Putamen (tissue), 1 donor: ENCODE measurements around the gene RAD51D.
"Not testable (repeated sequence)": the region's sequence is repeated elsewhere in the genome, so short reads cannot be mapped to it uniquely, and the experiment has no call there.

Experiments used
- DNase-seq: peaks from one replicate; pipeline ENCODE4 v3.0.0-alpha.2; 2016; ENCODE audit warnings: low spot score

Gene RAD51D

GRCh38 chr17:35141681-35142466, 22.2 kb upstream of the RAD51D start, which contains the start of gene NLE1:
Gene NLE1, minus strand, starts transcription at chr17:35142303. Its CDS starts 28 bp downstream, at chr17:35142275.
- DNase-seq = peak; percentile 74

DNA sequence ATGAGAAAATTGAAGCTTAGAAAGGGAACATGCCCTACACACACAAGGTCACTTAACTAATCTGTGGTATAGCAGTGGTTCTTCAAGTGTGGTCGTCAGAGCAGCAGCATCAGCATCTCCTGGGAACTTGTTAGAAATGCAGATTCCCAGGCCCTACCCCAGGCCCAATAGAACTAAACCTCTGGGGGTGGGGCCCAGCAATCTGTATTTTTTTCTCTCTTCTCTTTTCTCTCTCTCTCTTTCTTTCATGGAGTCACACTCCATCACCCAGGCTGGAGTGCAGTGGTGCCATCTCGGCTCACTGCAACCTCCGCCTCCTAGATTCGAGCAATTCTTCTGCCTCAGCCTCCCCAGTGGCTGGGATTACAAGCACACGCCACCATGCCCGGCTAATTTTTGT, 18.6 kb upstream of the RAD51D start:
- no peak for DNase-seq

- DNase-seq = no peak
Measured at GRCh38 chr17:35135322-35135721, 15.7 kb upstream of the RAD51D start.

DNA sequence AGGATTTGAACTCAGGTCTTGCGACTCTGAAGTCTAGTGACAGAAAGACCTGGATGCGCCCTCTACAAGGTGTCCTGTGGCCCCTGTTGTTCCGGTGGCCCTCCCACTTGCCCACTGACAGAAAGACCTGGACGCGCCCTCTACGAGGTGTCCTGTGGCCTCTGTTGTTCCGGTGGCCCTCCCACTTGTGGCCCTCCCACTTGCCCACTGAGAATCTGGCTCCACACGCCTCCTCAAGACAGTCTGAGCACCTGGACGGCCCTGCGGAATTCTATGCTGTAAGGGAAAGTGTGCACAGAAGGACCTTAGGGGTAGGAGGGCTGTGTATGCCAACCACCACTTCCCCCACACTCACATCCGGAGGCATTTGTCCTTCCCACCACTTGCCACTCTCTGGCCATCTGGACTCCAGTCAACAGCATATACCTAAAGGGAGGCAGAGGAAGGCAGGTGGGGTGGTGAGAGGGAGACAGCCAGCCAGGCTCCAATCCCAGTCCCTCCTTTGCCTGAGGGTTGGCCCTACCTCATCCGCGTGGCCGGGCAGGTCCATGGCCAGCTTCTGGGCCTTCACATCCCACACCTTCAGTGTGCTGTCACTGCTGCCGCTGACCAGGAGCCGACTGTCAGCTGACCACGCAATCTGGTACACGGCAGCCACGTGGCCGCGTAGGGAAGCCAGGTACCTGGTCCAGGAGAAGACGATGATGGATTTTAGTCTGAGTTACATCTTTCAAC, 13.3 kb upstream of the RAD51D start:
- no peak for DNase-seq

GRCh38 chr17:35132099-35132498, 12.4 kb upstream of the RAD51D start:
- DNase-seq = no peak

- no peak for DNase-seq
Measured at GRCh38 chr17:35130392-35130791, 10.7 kb upstream of the RAD51D start.

- DNase-seq = no peak
Measured at GRCh38 chr17:35129973-35130351, 10.3 kb upstream of the RAD51D start.

GRCh38 chr17:35129154-35129972, 9.7 kb upstream of the RAD51D start:
- DNase-seq = no peak

- no peak for DNase-seq
Measured at GRCh38 chr17:35127751-35128514, 8.3 kb upstream of the RAD51D start.

DNA sequence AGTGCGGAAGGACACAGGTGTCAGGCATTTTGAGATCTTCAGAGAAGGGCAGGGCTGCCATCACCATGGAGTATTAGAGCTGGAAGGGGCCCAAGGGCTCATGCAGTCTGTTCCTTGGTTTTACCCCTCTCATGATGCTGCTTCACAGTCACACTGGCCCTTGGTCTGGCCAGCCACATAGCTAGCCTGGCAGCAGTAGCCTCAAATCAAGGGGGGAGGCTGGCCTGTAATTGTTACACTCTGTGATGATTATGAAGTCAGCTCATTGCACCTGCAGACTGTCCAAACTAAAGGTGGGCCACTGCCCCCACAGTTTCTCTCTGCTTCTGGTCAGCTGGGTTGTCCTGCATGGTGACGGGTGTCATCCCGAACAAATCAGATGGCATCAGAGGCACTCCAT, 1.7 kb upstream of the RAD51D start, which contains the start of gene FNDC8:
Gene FNDC8 (plus strand): TSS at position 301 of the 400 bp plus-strand sequence. CDS start 79 bp downstream, at position 380.
- no peak for DNase-seq

- DNase-seq = no peak
Measured at GRCh38 chr17:35117984-35118383, 1.7 kb downstream of the RAD51D start.

DNA sequence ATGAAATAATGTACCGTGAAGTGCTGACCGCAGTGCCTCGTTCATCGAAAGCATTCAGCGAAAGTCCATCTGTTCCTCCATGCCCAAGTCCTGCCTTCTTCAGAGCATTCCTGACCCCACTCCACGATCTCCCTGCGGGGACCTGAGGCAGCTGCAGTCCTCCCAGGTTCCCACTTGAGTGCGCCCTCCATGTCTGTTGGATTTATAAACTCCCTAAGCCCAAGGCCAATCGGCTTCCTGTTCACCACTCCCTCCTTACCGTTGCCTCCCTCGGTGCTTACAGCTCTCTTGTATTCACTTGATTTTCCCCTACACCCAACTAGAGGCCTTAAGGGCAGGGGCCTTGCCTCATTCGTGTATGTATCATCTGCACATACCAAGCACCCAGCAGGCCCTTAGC, 2.8 kb downstream of the RAD51D start:
- no peak for DNase-seq

GRCh38 chr17:35110791-35111190, 8.9 kb downstream of the RAD51D start:
- not testable (repeated sequence) for DNase-seq

DNA sequence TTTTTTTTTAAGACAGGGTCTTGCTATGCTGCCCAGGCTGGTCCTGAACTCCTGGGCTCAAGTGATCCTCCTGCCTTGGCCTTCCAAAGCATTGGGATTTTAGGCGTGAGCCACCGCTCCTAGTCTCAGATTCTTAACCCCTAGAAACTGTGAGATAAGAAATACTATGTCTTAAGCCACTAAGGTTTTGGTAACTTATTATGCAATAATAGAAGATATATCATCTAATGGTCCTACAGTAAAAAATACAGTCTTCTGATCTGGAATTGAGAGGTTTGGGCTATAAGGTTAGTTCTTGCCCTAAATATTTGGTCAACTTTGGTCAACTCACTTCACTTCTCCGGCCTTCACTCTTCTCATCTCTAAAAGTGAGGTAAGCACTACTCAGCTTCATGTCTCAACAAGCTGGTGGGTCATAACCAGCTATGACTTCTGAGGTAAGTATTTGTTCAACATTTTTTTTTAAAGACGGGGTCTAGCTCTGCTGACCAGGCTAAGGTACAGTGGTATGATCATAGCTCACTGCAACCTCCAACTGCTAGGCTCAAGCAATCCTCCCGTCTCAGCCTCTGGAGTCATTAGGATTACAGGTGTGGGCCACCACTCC, 14.7 kb downstream of the RAD51D start:
- no peak for DNase-seq

- DNase-seq = no peak
Measured at GRCh38 chr17:35103271-35103670, 16.4 kb downstream of the RAD51D start.

DNA sequence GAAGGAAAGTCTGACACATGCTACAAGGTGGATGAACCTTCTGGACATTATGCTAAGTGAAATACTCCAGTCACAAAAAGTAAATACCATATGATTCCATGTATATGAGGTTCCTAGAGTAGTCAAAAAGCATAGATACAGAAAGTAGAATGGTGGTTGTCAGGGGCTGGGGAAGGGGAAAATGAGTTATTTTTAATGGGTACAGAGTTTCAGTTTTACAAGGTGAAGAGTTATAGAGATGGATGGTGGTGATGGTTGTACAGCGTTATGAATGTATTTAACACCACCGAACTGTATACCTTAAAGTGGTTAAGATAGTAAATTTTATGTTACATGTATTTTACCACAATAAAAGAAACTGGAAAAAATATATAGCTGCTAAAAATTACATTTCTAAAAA, 17.9 kb downstream of the RAD51D start:
- DNase-seq = no peak

- no peak for DNase-seq
Measured at GRCh38 chr17:35101036-35101435, 18.6 kb downstream of the RAD51D start.

GRCh38 chr17:35099908-35100307, 19.8 kb downstream of the RAD51D start:
- DNase-seq = no peak

DNA sequence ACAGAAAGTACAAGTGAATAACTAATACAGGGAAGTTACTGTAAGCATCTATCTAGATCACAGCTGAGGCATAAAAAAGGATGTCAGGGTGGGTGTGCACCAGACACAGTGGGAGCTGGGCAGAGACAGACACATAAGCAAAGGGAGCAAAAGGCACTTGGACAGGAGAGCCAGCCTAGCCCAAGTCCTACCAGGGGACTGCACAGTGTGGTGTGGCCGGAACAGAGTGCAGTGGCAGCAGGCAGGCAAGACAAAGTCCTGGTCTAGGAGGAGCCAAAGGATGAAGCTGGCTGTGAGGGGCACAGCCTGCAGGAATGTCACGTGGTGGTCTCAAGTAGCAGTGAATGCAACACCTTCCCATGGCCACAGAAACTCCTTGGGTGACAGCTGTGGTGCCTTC, 21.9 kb downstream of the RAD51D start:
- DNase-seq = no peak

DNA sequence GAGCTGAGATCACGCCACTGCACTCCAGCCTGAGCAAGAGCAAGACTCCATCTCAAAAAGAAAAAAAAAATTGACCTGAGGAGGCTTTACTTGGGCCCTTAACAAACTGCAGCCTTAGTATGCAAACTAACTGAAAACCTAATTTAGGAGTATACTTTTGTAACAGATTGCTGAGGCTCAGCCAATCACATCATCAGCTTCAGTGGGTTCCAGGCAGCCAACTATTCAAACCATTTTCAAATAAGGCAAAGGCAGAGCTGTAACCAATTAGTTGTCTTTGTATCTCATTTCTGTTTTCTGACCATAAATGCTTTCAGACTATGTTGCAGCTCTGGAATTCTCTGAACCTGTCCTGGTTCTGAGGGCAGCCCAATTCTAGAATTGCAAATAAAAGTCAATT, 23.9 kb downstream of the RAD51D start:
- DNase-seq = no peak

GRCh38 chr17:35094902-35095301, 24.8 kb downstream of the RAD51D start:
- no peak for DNase-seq
